ENCODE data around the gene CCDC148.

Gene CCDC148

GRCh38 chr2:158191076-158191895, 265.3 kb downstream of the CCDC148 start:
- TF ChIP-seq YY1 (IDR thresholded peaks at IDR 0.05; ENCODE audit: low read depth) (no peak), TCF12 (IDR thresholded peaks at IDR 0.05; ENCODE audit: low read depth) (0 out of 2 replicates have a peak, but pooled peaks have one; percentile 10), REST (IDR thresholded peaks at IDR 0.05; ENCODE audit: low read depth) (no peak), NFIC (IDR thresholded peaks at IDR 0.05) (peak; percentile 60)

GRCh38 chr2:158189526-158189925, 267.0 kb downstream of the CCDC148 start:
- TF ChIP-seq, protein P1, sequence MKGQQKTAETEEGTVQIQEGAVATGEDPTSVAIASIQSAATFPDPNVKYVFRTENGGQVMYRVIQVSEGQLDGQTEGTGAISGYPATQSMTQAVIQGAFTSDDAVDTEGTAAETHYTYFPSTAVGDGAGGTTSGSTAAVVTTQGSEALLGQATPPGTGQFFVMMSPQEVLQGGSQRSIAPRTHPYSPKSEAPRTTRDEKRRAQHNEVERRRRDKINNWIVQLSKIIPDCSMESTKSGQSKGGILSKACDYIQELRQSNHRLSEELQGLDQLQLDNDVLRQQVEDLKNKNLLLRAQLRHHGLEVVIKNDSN (IDR thresholded peaks at IDR 0.05), result no peak
- TF ChIP-seq YY1 (IDR thresholded peaks at IDR 0.05; ENCODE audit: low read depth) (no peak), REST (IDR thresholded peaks at IDR 0.05; ENCODE audit: low read depth) (no peak), CEBPB (IDR thresholded peaks at IDR 0.05) (no peak), MAX (IDR thresholded peaks at IDR 0.05) (no peak), TAF1 (IDR thresholded peaks at IDR 0.05; ENCODE audit: low read depth) (no peak), EP300 (IDR thresholded peaks at IDR 0.05; ENCODE audit: borderline replicate concordance) (no peak), FOXM1 (IDR thresholded peaks at IDR 0.05; ENCODE audit: borderline replicate concordance, low read depth) (no peak), NFIC (IDR thresholded peaks at IDR 0.05) (no peak), RAD21 (IDR thresholded peaks at IDR 0.05; ENCODE audit: low read depth) (no peak), CREB1 (IDR thresholded peaks at IDR 0.05; ENCODE audit: low read depth) (no peak), TEAD4 (IDR thresholded peaks at IDR 0.05) (no peak), EGR1 (IDR thresholded peaks at IDR 0.05) (no peak), ZBTB7A (IDR thresholded peaks at IDR 0.05; ENCODE audit: low read depth) (no peak), TCF12 (IDR thresholded peaks at IDR 0.05; ENCODE audit: low read depth) (no peak)

DNA sequence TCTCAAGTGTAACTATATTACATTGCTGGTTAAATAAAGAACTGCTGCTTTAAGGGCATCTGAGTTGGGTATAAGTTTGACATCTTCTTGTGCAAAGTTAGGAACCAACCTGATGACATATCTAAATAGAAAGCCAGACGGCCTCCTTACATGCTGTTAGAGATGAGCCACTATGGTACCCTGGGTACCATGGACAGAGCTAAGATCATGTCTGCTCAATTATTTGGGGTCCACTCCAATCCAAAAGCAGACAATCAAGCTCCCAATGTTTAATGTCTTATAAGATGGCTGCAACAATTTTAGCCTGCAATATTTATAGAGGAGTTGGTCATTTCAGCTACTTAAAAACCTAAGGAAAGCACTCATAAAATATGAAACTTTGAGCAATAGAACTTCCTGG, 268.6 kb downstream of the CCDC148 start:
- TF ChIP-seq TEAD4 (IDR thresholded peaks at IDR 0.05), result no peak
- TF ChIP-seq REST (IDR thresholded peaks at IDR 0.05; ENCODE audit: low read depth), result peak; percentile 85

GRCh38 chr2:158184556-158185343, 271.8 kb downstream of the CCDC148 start:
- no peak for TF ChIP-seq CREB1 (IDR thresholded peaks at IDR 0.05; ENCODE audit: low read depth)
- no peak for TF ChIP-seq YY1 (IDR thresholded peaks at IDR 0.05; ENCODE audit: low read depth)
- no peak for TF ChIP-seq ZBTB7A (IDR thresholded peaks at IDR 0.05; ENCODE audit: low read depth)
- TF ChIP-seq, protein P1 (IDR thresholded peaks at IDR 0.05), result no peak
- no peak for TF ChIP-seq TCF12 (IDR thresholded peaks at IDR 0.05; ENCODE audit: low read depth)
- no peak for TF ChIP-seq FOXM1 (IDR thresholded peaks at IDR 0.05; ENCODE audit: borderline replicate concordance, low read depth)
- no peak for TF ChIP-seq EP300 (IDR thresholded peaks at IDR 0.05; ENCODE audit: borderline replicate concordance)
- TF ChIP-seq EGR1 (IDR thresholded peaks at IDR 0.05), result no peak
- no peak for TF ChIP-seq TEAD4 (IDR thresholded peaks at IDR 0.05)
- no peak for TF ChIP-seq REST (IDR thresholded peaks at IDR 0.05; ENCODE audit: low read depth)
- no peak for TF ChIP-seq TAF1 (IDR thresholded peaks at IDR 0.05; ENCODE audit: low read depth)
- TF ChIP-seq CEBPB (IDR thresholded peaks at IDR 0.05), result no peak
- no peak for TF ChIP-seq MAX (IDR thresholded peaks at IDR 0.05)
- no peak for TF ChIP-seq NFIC (IDR thresholded peaks at IDR 0.05)

Data from Ishikawa (cell line).